Smooth muscle cell (in vitro differentiated cells): ENCODE data around the gene RASGRF2. TPM values are rescaled to one million over a fixed set of nuclear protein-coding genes. Genes with fewer than 3 reads are reported as not detected.
A peak's percentile ranks its signal among the peaks of the same experiment; 100 is the strongest.

ENCODE experiments used
- DNase-seq: peaks from one replicate; lab custom pipeline; 2025; ENCODE audit not compliant: unreplicated experiment; lab: John Stamatoyannopoulos, UW
- H2AFZ ChIP-seq: fragments of 200-600 bp; sonication (generic); 2 replicates; pipeline ENCODE4 v1.6.0; 2016; ENCODE audit warnings: antibody characterized with exemption, low read depth, mild to moderate bottlenecking
- H3F3A ChIP-seq: fragments of 200-600 bp; sonication (generic); 2 replicates; pipeline ENCODE4 v1.6.0; 2017; ENCODE audit warnings: antibody characterized with exemption, low read depth
- H3K27ac ChIP-seq: fragments of 200-600 bp; sonication (generic); 2 replicates; pipeline ENCODE4 v1.5.1; 2016; ENCODE audit warnings: low read depth, mild to moderate bottlenecking
- H3K27me3 ChIP-seq: fragments of 200-600 bp; sonication (generic); 2 replicates; pipeline ENCODE4 v1.6.1; 2016; ENCODE audit warnings: low read depth, mild to moderate bottlenecking
- H3K36me3 ChIP-seq: fragments of 200-600 bp; sonication (generic); 2 replicates; pipeline ENCODE4 v1.5.1; 2016; ENCODE audit warnings: low read depth
- H3K4me1 ChIP-seq: fragments of 200-600 bp; sonication (generic); 2 replicates; pipeline ENCODE4 v1.5.1; 2016; ENCODE audit warnings: low read depth
- H3K4me2 ChIP-seq: fragments of 200-600 bp; sonication (generic); 2 replicates; pipeline ENCODE4 v1.6.0; 2016; ENCODE audit warnings: mild to moderate bottlenecking
- H3K4me3 ChIP-seq: fragments of 200-600 bp; sonication (generic); 2 replicates; pipeline ENCODE4 v1.5.1; 2016; ENCODE audit warnings: mild to moderate bottlenecking
- H3K79me2 ChIP-seq: fragments of 200-600 bp; sonication (generic); 2 replicates; pipeline ENCODE4 v1.6.0; 2016; ENCODE audit warnings: low read depth, mild to moderate bottlenecking
- H3K9ac ChIP-seq: fragments of 200-600 bp; sonication (generic); 2 replicates; pipeline ENCODE4 v1.6.0; 2016; ENCODE audit warnings: low read depth
- H3K9me3 ChIP-seq: fragments of 200-600 bp; sonication (generic); replicated peaks from 2 replicates; pipeline ENCODE4 v1.5.1; 2016; ENCODE audit warnings: low read depth
- H4K20me1 ChIP-seq: fragments of 200-600 bp; sonication (generic); 2 replicates; pipeline ENCODE4 v1.6.0; 2016; ENCODE audit warnings: low read depth
- WGBS: methylation state at CpG from one replicate; pipeline ENCODE4 v1.1.7; 2016; ENCODE audit warnings: low lambda C conversion rate; 5-methylcytosine and 5-hydroxymethylcytosine counted together
- polyA plus RNA-seq: library from polyadenylated mRNA; unstranded; fragments of >200 nt; fragmentation: Nextera tagmentation; extraction: Ambion mirVana; gene quantifications from 2 replicates; pipeline ENCODE4 v1.2.1, GENCODE V29; 2016
- total RNA-seq: library from RNA; depleted of rRNA; stranded (reverse); fragments of >200 nt; gene quantifications from 2 replicates; pipeline ENCODE4 v1.2.3, GENCODE V29; 2014
- TF ChIP-seq, protein P1 (sequence below): fragments of 200-600 bp; sonication (generic); IDR thresholded peaks from 2 replicates; pipeline ENCODE4 v1.5.1; 2017; ENCODE audit warnings: borderline replicate concordance, mild to moderate bottlenecking, antibody characterized with exemption; ENCODE audit not compliant: insufficient read depth, poor library complexity, severe bottlenecking

The RASGRF2 gene
- total and polyA plus RNA-seq, 2 experiments from 2014 or later, result 11.1 to 24.7 TPM

GRCh38 chr5:80986382-80986781 is 26.2 kb downstream of the RASGRF2 start:
- TF ChIP-seq, protein P1, sequence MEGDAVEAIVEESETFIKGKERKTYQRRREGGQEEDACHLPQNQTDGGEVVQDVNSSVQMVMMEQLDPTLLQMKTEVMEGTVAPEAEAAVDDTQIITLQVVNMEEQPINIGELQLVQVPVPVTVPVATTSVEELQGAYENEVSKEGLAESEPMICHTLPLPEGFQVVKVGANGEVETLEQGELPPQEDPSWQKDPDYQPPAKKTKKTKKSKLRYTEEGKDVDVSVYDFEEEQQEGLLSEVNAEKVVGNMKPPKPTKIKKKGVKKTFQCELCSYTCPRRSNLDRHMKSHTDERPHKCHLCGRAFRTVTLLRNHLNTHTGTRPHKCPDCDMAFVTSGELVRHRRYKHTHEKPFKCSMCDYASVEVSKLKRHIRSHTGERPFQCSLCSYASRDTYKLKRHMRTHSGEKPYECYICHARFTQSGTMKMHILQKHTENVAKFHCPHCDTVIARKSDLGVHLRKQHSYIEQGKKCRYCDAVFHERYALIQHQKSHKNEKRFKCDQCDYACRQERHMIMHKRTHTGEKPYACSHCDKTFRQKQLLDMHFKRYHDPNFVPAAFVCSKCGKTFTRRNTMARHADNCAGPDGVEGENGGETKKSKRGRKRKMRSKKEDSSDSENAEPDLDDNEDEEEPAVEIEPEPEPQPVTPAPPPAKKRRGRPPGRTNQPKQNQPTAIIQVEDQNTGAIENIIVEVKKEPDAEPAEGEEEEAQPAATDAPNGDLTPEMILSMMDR, result no peak
- peaks cover 3% of the 10 kb centered on the region for H3K4me1 ChIP-seq
- DNase-seq, result no peak
- H3K4me3 ChIP-seq, result no peak overlapping the region
- H3K9me3 ChIP-seq, result no peaks in the 10 kb centered on the region
- H3K27me3 ChIP-seq, result no peaks in the 10 kb centered on the region
- no peak overlapping the region for H3K4me2 ChIP-seq
- H3K79me2 ChIP-seq, result peaks cover 57% of the 10 kb centered on the region
- no peaks in the 10 kb centered on the region for H4K20me1 ChIP-seq
- H3K36me3 ChIP-seq, result no peaks in the 10 kb centered on the region
- H3K9ac ChIP-seq, result no peak overlapping the region
- H3K27ac ChIP-seq, result no peak overlapping the region
- H2AFZ ChIP-seq, result no peak overlapping the region
- 72% methylated on average over 3 of the region's 3 CpGs for WGBS
- no peaks in the 10 kb centered on the region for H3F3A ChIP-seq

- no peak overlapping the region for H3K4me3 ChIP-seq
- no peaks in the 10 kb centered on the region for H4K20me1 ChIP-seq
- DNase-seq, result no peak
- no peaks in the 10 kb centered on the region for H3F3A ChIP-seq
- peak overlapping the region; percentile 6 for H3K4me2 ChIP-seq
- H3K79me2 ChIP-seq, result peaks cover 51% of the 10 kb centered on the region
- no peaks in the 10 kb centered on the region for H3K27me3 ChIP-seq
- TF ChIP-seq, protein P1, result no peak
- no peak overlapping the region for H3K9ac ChIP-seq
- 69% methylated on average over 7 of the region's 7 CpGs for WGBS
- H3K36me3 ChIP-seq, result no peaks in the 10 kb centered on the region
- H3K27ac ChIP-seq, result no peak overlapping the region
- H3K4me1 ChIP-seq, result peaks cover 3% of the 10 kb centered on the region
- H2AFZ ChIP-seq, result no peak overlapping the region
- no peaks in the 10 kb centered on the region for H3K9me3 ChIP-seq
Observed at GRCh38 chr5:80987078-80987766, 27.1 kb downstream of the RASGRF2 start.

DNA sequence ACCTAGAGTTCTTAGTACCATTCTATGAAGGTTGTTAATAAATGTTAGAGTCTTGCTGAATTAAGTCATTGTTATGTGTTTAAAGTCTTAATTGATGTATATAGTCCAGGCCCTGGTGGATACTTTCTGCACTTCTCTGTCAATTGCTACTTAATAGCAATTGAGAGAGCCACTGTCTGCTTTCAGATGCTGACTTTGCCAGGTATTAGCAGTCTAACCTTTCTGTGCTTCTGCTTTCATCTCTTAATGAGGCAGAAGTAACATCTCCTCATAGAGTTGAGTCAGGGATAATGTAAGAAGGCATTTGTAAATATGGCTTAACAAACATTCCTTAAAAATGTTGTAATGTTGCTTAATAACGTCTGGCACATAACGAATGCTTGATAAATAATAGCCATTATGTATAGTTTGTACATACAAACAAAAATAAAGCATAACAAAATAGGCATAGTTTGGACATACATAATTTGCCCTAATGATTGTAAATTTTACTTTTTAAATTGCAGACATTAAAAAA is 28.3 kb downstream of the RASGRF2 start:
- TF ChIP-seq, protein P1, result no peak
- Histone ChIP-seq H2AFZ (no peak overlapping the region), H3F3A (no peaks in the 10 kb centered on the region), H3K27ac (peak overlapping the region; percentile 34), H3K27me3 (no peaks in the 10 kb centered on the region), H3K4me3 (no peak overlapping the region), H3K9me3 (no peaks in the 10 kb centered on the region), H4K20me1 (no peaks in the 10 kb centered on the region), H3K36me3 (no peaks in the 10 kb centered on the region), H3K79me2 (peaks cover 50% of the 10 kb centered on the region), H3K9ac (no peak overlapping the region), H3K4me2 (peak overlapping the region; percentile 64), H3K4me1 (peaks cover 3% of the 10 kb centered on the region)
- 26% methylated on average over 2 of the region's 2 CpGs for WGBS
- no peak for DNase-seq

DNA sequence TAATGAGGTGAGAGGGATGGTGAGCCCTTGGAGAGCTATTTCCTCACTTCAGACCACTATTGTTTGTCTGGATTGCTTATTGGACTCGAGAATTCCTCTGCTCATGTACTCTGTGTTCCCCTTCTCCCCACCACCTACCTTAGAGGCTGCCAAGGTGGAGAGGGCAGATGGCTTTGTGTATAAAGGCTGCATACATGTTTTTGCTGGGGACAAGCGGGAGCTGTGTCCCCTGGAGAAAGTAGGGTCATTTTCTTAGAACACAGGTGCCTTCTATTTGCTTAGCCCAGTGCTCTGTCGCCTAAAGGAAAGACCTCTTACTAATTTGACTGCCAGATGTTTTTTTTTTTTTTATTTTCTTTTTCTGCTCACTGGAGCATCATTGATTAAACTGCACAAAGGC is 29.7 kb downstream of the RASGRF2 start:
- Histone ChIP-seq H2AFZ (no peak overlapping the region), H3K9me3 (no peaks in the 10 kb centered on the region), H3K27me3 (no peaks in the 10 kb centered on the region), H3K4me3 (no peak overlapping the region), H3K4me1 (peaks cover 3% of the 10 kb centered on the region), H3K79me2 (peaks cover 41% of the 10 kb centered on the region), H3K9ac (no peak overlapping the region), H3K36me3 (no peaks in the 10 kb centered on the region), H3F3A (no peaks in the 10 kb centered on the region), H3K27ac (peak overlapping the region; percentile 45), H4K20me1 (no peaks in the 10 kb centered on the region), H3K4me2 (peak overlapping the region; percentile 3)
- TF ChIP-seq, protein P1, result no peak
- 73% methylated on average over 3 of the region's 3 CpGs for WGBS
- no peak for DNase-seq
